K562 (cell line): ENCODE data around the gene BAIAP3. TPM values are rescaled to one million over a fixed set of nuclear protein-coding genes. Genes with fewer than 3 reads are reported as not detected.

Experiments
- ADNP ChIP-seq: fragments of 200-800 bp; sonication (Bioruptor generic); IDR thresholded peaks from 2 replicates; pipeline ENCODE4 v1.6.1; 2016; ENCODE audit warnings: missing genetic modification characterization, missing compliant biosample characterization
- ESRRA ChIP-seq: fragments of 450-650 bp; IDR thresholded peaks from 2 replicates; pipeline ENCODE4 v1.6.1; 2014; ENCODE audit warnings: low read depth, mild to moderate bottlenecking, moderate library complexity, borderline replicate concordance
- L3MBTL2 ChIP-seq: fragments of 450-650 bp; IDR thresholded peaks from 2 replicates; pipeline ENCODE4 v1.6.1; 2016; ENCODE audit warnings: mild to moderate bottlenecking, moderate library complexity
- MEF2D ChIP-seq: conservative IDR thresholded peaks from 2 replicates; pipeline ENCODE4 v1.6.1; 2016; ENCODE audit warnings: low read depth, missing genetic modification characterization, missing compliant biosample characterization
- NFE2L1 ChIP-seq: fragments of 450-650 bp; IDR thresholded peaks from 2 replicates; pipeline ENCODE4 v1.6.1; 2016; ENCODE audit warnings: missing genetic modification characterization, low read depth, mild to moderate bottlenecking, missing compliant biosample characterization, moderate library complexity, borderline replicate concordance
- NR2C1 ChIP-seq, 2 experiments: fragments of 450-650 bp; IDR thresholded peaks; 2 replicates each; pipeline ENCODE4 v1.6.1; 2017; ENCODE audit warnings: mild to moderate bottlenecking in 2 of 2, antibody characterized with exemption in 1 of 2, inconsistent platforms in 1 of 2, missing compliant biosample characterization in 1 of 2, missing genetic modification characterization in 1 of 2
- POU5F1 ChIP-seq: fragments of 150-350 bp; IDR thresholded peaks from 2 replicates; pipeline ENCODE4 v1.6.1; 2014; ENCODE audit warnings: borderline replicate concordance, low read length, low read depth, mild to moderate bottlenecking; ENCODE audit not compliant: partially characterized antibody
- PPARD ChIP-seq: fragments of 250-450 bp; sonication (Bioruptor Pico); IDR thresholded peaks from 2 replicates; pipeline ENCODE4 v1.8.0; 2022; ENCODE audit warnings: inconsistent platforms, mild to moderate bottlenecking, moderate library complexity
- RBBP5 ChIP-seq: fragments of 200-600 bp; sonication (generic); IDR thresholded peaks from 2 replicates; pipeline ENCODE4 v1.6.1; 2012; ENCODE audit warnings: borderline replicate concordance, mild to moderate bottlenecking, low read length, control low read depth, inconsistent platforms; ENCODE audit not compliant: insufficient read depth, poor library complexity, severe bottlenecking
- RBM39 ChIP-seq: fragments of 200-400 bp; formaldehyde crosslinking; optimal IDR thresholded peaks from 2 replicates; pipeline ENCODE3; 2018; ENCODE audit warnings: low read depth, low read length
- SMAD4 ChIP-seq: fragments of 250-450 bp; sonication (Bioruptor Pico); conservative IDR thresholded peaks from 2 replicates; pipeline ENCODE4 v1.8.0; 2021; ENCODE audit warnings: inconsistent platforms, mild to moderate bottlenecking, moderate library complexity
- STAG1 ChIP-seq: sonication (generic); formaldehyde crosslinking; IDR thresholded peaks from 2 replicates; pipeline ENCODE4 v1.5.0; 2020; ENCODE audit warnings: missing genetic modification reagents, borderline replicate concordance
- ZNF197 ChIP-seq: fragments of 200-800 bp; sonication (Bioruptor generic); IDR thresholded peaks from 2 replicates; pipeline ENCODE4 v1.6.1; 2016; ENCODE audit warnings: low read depth, missing genetic modification characterization, missing compliant biosample characterization
- ZNF23 ChIP-seq: fragments of 250-450 bp; sonication (Bioruptor Pico); IDR thresholded peaks from 2 replicates; pipeline ENCODE4 v1.4.0; 2020; ENCODE audit warnings: mild to moderate bottlenecking
- ZNF507 ChIP-seq: conservative IDR thresholded peaks from 2 replicates; pipeline ENCODE4 v1.6.1; 2017; ENCODE audit warnings: missing genetic modification characterization, missing compliant biosample characterization
- polyA plus RNA-seq, 8 experiments: library from polyadenylated mRNA; depleted of rRNA in 4 of 8; stranded (reverse) in 5 of 8; unstranded in 3 of 8; fragments of >200 nt; fragmentation: Nextera tagmentation in 2 of 8; fragmentation: Illumina TruSeq in 1 of 8; extraction: Ambion mirVana in 2 of 8; extraction: Trizol in 1 of 8; gene quantifications; 2 replicates each; pipeline versions ENCODE4 v1.2.1 to v1.2.3, GENCODE V29; 2011 to 2014; ENCODE audit warnings: inconsistent platforms in 1 of 8, missing spikeins in 1 of 8
- total RNA-seq, 7 experiments: library from RNA; depleted of rRNA in 6 of 7; stranded (reverse); fragments of >200 nt in 6 of 7; fragmentation: Illumina TruSeq in 2 of 7; extraction: Trizol in 2 of 7; gene quantifications; 2 replicates each; pipeline versions ENCODE4 v1.2.1 to v1.2.3, GENCODE V29; 2011 to 2021; ENCODE audit warnings: low replicate concordance in 1 of 7
- TF ChIP-seq, protein P1 (sequence below), 3 experiments: fragments of 200-800 bp in 1 of 3; fragments of 250-450 bp in 1 of 3; fragments of 450-650 bp in 1 of 3; sonication (Bioruptor Pico) in 1 of 3; sonication (Bioruptor generic) in 1 of 3; formaldehyde crosslinking in 1 of 3; IDR thresholded peaks; 2 replicates each; pipeline versions ENCODE4 v1.6.1 to v1.8.0; 2016 to 2022; ENCODE audit warnings: mild to moderate bottlenecking in 2 of 3, missing genetic modification characterization in 2 of 3, missing compliant biosample characterization in 1 of 3, moderate library complexity in 1 of 3

The BAIAP3 gene
- total and polyA plus RNA-seq, 9 of the 15 experiments (the other 6 are each of a cell fraction or from before 2014, with no cell fraction given), result 0.03 to 4.5 (median 0.57) TPM; not detected in 1

DNA sequence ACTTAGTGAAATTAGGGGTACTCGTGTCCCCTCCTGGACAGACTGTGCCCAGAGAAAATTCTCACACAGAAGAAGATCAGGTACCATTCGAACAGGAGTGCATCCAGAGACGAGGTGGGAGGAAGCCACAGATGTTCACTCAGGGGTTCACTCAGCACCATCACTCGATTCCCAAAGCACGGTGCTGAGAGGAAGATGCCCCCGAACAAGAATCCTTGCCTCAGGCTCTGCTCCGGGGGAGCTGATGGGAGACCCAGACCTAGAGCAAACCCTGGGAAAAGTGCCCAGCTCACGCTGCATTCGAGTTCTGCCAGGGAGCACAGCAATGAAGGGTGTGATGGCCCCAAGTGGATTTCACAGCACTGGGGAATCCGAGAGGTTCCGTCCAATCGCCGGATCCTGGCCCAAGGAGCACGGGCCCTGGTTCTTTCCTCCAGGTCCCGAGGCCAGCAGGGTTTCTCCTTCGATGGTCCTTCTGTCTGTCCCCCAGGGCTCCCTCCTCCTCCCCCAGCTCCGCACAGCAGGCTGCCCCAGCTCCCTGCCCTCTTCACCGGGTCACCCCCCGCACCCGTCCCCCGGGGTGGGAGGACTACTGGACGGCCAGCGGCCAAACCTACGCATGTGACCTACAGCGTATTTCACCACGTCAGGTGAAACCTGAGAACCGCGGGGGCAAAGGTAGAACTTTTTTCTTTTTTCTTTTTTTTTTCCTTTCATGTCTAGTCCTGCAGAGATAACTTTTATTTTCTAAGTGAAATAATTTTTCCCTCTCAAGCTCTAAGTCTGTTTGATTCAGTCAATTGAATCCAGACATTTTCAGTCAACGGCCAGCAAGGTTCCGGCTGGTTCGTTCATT lies 34.2 kb upstream of the BAIAP3 start (continued):
- no peak for TF ChIP-seq PPARD (CRISPR knock-in tag)
- TF ChIP-seq RBM39, result no peak
- no peak for TF ChIP-seq POU5F1
- 0 out of 2 replicates have a peak, but pooled peaks have one; percentile 43 for TF ChIP-seq ADNP (tag)
- TF ChIP-seq NFE2L1 (tag), result no peak
- no peak for TF ChIP-seq ZNF507 (tag)
- no peak for TF ChIP-seq ZNF197 (CRISPR knock-in tag)
- TF ChIP-seq L3MBTL2, result peak; percentile 80
- TF ChIP-seq NR2C1 (IDR thresholded peaks at IDR 0.05), result peak; percentile 39; the same call in 1 of the 2 replicates
- no peak; the same call in none of the 2 replicates for TF ChIP-seq NR2C1 (tag; IDR thresholded peaks at IDR 0.05)
- TF ChIP-seq ZNF23 (CRISPR knock-in tag), result no peak
- TF ChIP-seq SMAD4, result 0 out of 2 replicates have a peak, but pooled peaks have one; percentile 27
- TF ChIP-seq, protein P1, sequence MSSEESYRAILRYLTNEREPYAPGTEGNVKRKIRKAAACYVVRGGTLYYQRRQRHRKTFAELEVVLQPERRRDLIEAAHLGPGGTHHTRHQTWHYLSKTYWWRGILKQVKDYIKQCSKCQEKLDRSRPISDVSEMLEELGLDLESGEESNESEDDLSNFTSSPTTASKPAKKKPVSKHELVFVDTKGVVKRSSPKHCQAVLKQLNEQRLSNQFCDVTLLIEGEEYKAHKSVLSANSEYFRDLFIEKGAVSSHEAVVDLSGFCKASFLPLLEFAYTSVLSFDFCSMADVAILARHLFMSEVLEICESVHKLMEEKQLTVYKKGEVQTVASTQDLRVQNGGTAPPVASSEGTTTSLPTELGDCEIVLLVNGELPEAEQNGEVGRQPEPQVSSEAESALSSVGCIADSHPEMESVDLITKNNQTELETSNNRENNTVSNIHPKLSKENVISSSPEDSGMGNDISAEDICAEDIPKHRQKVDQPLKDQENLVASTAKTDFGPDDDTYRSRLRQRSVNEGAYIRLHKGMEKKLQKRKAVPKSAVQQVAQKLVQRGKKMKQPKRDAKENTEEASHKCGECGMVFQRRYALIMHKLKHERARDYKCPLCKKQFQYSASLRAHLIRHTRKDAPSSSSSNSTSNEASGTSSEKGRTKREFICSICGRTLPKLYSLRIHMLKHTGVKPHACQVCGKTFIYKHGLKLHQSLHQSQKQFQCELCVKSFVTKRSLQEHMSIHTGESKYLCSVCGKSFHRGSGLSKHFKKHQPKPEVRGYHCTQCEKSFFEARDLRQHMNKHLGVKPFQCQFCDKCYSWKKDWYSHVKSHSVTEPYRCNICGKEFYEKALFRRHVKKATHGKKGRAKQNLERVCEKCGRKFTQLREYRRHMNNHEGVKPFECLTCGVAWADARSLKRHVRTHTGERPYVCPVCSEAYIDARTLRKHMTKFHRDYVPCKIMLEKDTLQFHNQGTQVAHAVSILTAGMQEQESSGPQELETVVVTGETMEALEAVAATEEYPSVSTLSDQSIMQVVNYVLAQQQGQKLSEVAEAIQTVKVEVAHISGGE (CRISPR knock-in tag; IDR thresholded peaks at IDR 0.05), result no peak
- no peak for TF ChIP-seq ESRRA
- TF ChIP-seq RBBP5, result no peak
- TF ChIP-seq STAG1, result no peak
- no peak for TF ChIP-seq MEF2D (tag)
